ENCODE measurements around the gene WTIP. TPM values are rescaled to one million over a fixed set of nuclear protein-coding genes. Genes with fewer than 3 reads are reported as not detected.

WTIP gene
- total RNA-seq = 21.8 and 31.4 TPM in 2 replicates

DNA sequence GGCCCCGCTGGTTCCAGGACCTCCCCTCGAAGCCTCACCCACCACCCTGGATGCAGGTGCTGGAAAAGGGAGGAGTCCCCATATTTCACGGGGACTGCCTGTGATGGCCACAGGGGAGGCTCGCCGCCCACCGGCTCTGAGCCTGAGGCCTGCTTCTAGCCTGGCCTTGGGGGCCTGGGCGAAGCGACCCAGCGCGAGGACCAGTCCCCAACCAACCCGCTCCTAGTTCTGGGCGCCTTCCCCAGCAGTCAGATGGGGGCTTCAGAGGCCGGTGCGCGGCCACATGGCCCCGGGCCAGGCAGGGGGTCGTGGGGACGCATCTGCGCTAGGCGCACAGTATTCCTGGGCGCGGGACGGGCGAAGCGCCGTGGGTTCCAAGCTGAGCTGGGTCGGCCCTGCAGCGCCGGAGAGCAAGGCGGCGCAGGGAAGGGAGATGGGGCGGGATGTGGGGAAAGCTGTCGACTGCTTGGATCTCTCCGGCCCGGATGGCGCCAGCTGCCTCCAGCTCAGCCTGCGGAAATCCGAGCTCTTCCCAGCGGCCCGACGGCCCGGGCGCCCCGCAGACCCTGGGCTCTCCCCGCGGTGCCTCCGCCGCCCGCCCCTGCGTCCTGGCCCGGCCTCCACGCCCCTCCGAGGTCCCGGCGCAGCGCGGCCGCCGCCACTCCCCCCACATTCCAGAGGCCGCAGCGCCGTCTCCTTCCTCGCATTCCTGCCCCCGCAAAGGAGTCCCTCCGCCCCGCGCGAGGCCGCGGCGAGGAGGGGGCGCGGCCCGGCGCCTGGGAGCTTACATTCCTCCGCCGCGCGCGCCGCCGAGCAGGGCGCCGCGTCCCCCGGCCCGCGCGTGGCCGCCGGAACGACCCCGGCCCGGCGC, at the start of gene WTIP:
TSS of gene WTIP (plus strand) at position 788 of the 871 bp plus-strand sequence. CDS start 217 bp downstream, outside the sequence.

Other genes starting within 250 kb of the WTIP start
- 10.5 and 12.2 TPM in 2 replicates for gene GARRE1, start 227.2 kb upstream of the WTIP start, total RNA-seq
- gene GPI, start 116.6 kb upstream of the WTIP start, total RNA-seq = 464 and 506 TPM in 2 replicates
- 3.2 and 8.7 TPM in 2 replicates for gene PDCD2L, start 77.4 kb upstream of the WTIP start, total RNA-seq
- gene UBA2, start 53.4 kb upstream of the WTIP start, total RNA-seq = 69.8 and 83.6 TPM in 2 replicates
- gene SCGB2B2, start 195.4 kb downstream of the WTIP start, total RNA-seq = 5.2 TPM in 1 of 2 replicates, not detected in the other
- gene ZNF302, start 195.9 kb downstream of the WTIP start, total RNA-seq = 11.2 and 12.6 TPM in 2 replicates

Data from cardiac atrium fibroblast (primary cell).